EH (cell line): ENCODE data around the gene SETBP1.

ENCODE experiments used
- DNase-seq: peaks from one replicate; pipeline ENCODE4 v3.0.0-alpha.2; 2015; ENCODE audit warnings: low read depth

Gene SETBP1

GRCh38 chr18:45024357-45025088 lies 343.8 kb downstream of the SETBP1 start:
- DNase-seq: no peak

GRCh38 chr18:45025089-45025450 lies 344.4 kb downstream of the SETBP1 start:
- DNase-seq: no peak

- DNase-seq: no peak
These were observed 345.5 kb downstream of the SETBP1 start for GRCh38 chr18:45026162-45026561.

GRCh38 chr18:45034179-45034578 lies 353.5 kb downstream of the SETBP1 start:
- no peak for DNase-seq

GRCh38 chr18:45037618-45038017 lies 356.9 kb downstream of the SETBP1 start:
- no peak for DNase-seq

- no peak for DNase-seq
These were observed 358.7 kb downstream of the SETBP1 start for GRCh38 chr18:45039376-45039775.

- no peak for DNase-seq
These were observed 360.2 kb downstream of the SETBP1 start for GRCh38 chr18:45040879-45041278.

GRCh38 chr18:45044787-45045186 lies 364.1 kb downstream of the SETBP1 start:
- no peak for DNase-seq

GRCh38 chr18:45046228-45046627 lies 365.5 kb downstream of the SETBP1 start:
- DNase-seq: no peak

GRCh38 chr18:45046961-45047360 lies 366.3 kb downstream of the SETBP1 start:
- DNase-seq: no peak

GRCh38 chr18:45049578-45050319 lies 369.1 kb downstream of the SETBP1 start:
- no peak for DNase-seq

- peak; percentile 94 for DNase-seq
These were observed 370.3 kb downstream of the SETBP1 start for GRCh38 chr18:45050712-45051601.

GRCh38 chr18:45054636-45055035 lies 373.9 kb downstream of the SETBP1 start:
- no peak for DNase-seq

- DNase-seq: no peak
These were observed 375.1 kb downstream of the SETBP1 start for GRCh38 chr18:45055811-45056210.

GRCh38 chr18:45056926-45057325 lies 376.2 kb downstream of the SETBP1 start:
- peak; percentile 7 for DNase-seq

GRCh38 chr18:45057955-45058600 lies 377.4 kb downstream of the SETBP1 start:
- no peak for DNase-seq

- peak; percentile 84 for DNase-seq
These were observed 379.0 kb downstream of the SETBP1 start for GRCh38 chr18:45059695-45060094.

GRCh38 chr18:45060102-45060501 lies 379.4 kb downstream of the SETBP1 start:
- no peak for DNase-seq

- DNase-seq: no peak
These were observed 380.7 kb downstream of the SETBP1 start for GRCh38 chr18:45061359-45061758.

- DNase-seq: no peak
These were observed 382.8 kb downstream of the SETBP1 start for GRCh38 chr18:45063246-45064038.

- DNase-seq: no peak
These were observed 385.5 kb downstream of the SETBP1 start for GRCh38 chr18:45066210-45066609.
